Activated naive CD8-positive, alpha-beta T cell treated with anti-CD3 and anti-CD28 coated beads, Interleukin-2, amount 50 U/mL, for 24 hours (primary cell): ENCODE results near the gene RNPEPL1.
"Not testable (repeated sequence)": the region's sequence is repeated elsewhere in the genome, so short reads cannot be mapped to it uniquely, and the experiment has no call there.

Experiments
- ATAC-seq: fragments of 150-1000 bp; cut with Tn5 transposase; one replicate; pipeline ENCODE4 v1.10.0; 2021
- DNase-seq: peaks from one replicate; pipeline ENCODE4 v3.0.0; 2021
- H3K27ac Mint-ChIP-seq: one replicate; pipeline ENCODE4 v1.8.0; 2021; ENCODE audit warnings: mild to moderate bottlenecking, mixed read lengths
- H3K27me3 Mint-ChIP-seq: one replicate; pipeline ENCODE4 v1.8.0; 2021; ENCODE audit warnings: mixed read lengths
- H3K36me3 Mint-ChIP-seq: one replicate; pipeline ENCODE4 v1.8.0; 2021; ENCODE audit warnings: low read depth, mixed read lengths
- H3K4me1 Mint-ChIP-seq: one replicate; pipeline ENCODE4 v1.8.0; 2021; ENCODE audit warnings: mixed read lengths
- H3K4me3 Mint-ChIP-seq: one replicate; pipeline ENCODE4 v1.8.0; 2021; ENCODE audit warnings: mild to moderate bottlenecking, moderate library complexity, mixed read lengths
- H3K9me3 Mint-ChIP-seq: one replicate; pipeline ENCODE4 v1.8.0; 2021; ENCODE audit warnings: mixed read lengths

Gene RNPEPL1

DNA sequence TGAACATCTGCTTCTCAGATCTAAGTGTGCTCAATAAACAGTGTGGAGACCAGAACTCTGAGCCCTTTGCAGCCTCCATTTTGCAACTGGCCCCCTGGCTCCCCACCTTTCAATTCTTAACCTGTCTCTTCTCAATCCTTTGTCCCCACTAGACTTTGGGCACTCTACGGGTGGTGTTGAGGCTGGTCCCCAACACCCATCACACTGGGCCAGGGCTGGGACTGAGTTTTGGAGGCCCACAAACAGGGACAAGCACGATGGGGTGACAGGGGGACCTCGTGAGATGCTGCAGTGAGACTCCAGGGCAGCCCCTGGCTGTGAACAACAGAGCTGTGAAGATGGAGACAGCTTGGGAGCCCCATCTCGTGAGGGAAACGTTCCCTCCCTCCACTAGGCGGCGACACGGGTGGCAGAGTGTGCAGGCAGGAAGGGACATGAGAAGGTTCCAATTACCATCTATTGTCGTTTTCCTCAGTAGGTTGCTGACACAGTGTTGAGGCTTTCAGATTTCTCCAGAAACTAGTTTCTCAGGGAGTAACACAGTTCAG lies 11.7 kb upstream of the RNPEPL1 start:
- H3K4me1 Mint-ChIP-seq, result peaks cover 38% of the 10 kb centered on the region
- H3K27me3 Mint-ChIP-seq, result no peaks in the 10 kb centered on the region
- peaks cover 36% of the 10 kb centered on the region for H3K36me3 Mint-ChIP-seq
- peak overlapping the region; percentile 16 for H3K4me3 Mint-ChIP-seq
- no peak overlapping the region for H3K27ac Mint-ChIP-seq
- DNase-seq, result peak; percentile 64
- peaks cover 4% of the 10 kb centered on the region for H3K9me3 Mint-ChIP-seq
- no peak for ATAC-seq

GRCh38 chr2:240557101-240557751 lies 11.1 kb upstream of the RNPEPL1 start:
- Mint-ChIP-seq H3K27me3 (no peaks in the 10 kb centered on the region), H3K4me1 (peaks cover 39% of the 10 kb centered on the region), H3K27ac (no peak overlapping the region), H3K36me3 (peaks cover 34% of the 10 kb centered on the region), H3K4me3 (peak overlapping the region; percentile 16), H3K9me3 (no peaks in the 10 kb centered on the region)
- ATAC-seq (no peak), DNase-seq (no peak)

- ATAC-seq, result peak; percentile 38
- no peaks in the 10 kb centered on the region for H3K27me3 Mint-ChIP-seq
- peak within 1 kb of the TSS; percentile 86 for H3K4me3 Mint-ChIP-seq
- peaks cover 45% of the 10 kb centered on the region for H3K4me1 Mint-ChIP-seq
- no peaks in the 10 kb centered on the region for H3K9me3 Mint-ChIP-seq
- peak; percentile 81 for DNase-seq
- H3K27ac Mint-ChIP-seq, result peak within 1 kb of the TSS; percentile 88
- peaks cover 36% of the 10 kb centered on the region for H3K36me3 Mint-ChIP-seq
Measured at GRCh38 chr2:240557808-240558207, 10.5 kb upstream of the RNPEPL1 start, which contains the start of gene ANKMY1. Gene ANKMY1, minus strand, starts transcription at chr2:240557988. Its CDS starts 653 bp downstream, at chr2:240557335.

DNA sequence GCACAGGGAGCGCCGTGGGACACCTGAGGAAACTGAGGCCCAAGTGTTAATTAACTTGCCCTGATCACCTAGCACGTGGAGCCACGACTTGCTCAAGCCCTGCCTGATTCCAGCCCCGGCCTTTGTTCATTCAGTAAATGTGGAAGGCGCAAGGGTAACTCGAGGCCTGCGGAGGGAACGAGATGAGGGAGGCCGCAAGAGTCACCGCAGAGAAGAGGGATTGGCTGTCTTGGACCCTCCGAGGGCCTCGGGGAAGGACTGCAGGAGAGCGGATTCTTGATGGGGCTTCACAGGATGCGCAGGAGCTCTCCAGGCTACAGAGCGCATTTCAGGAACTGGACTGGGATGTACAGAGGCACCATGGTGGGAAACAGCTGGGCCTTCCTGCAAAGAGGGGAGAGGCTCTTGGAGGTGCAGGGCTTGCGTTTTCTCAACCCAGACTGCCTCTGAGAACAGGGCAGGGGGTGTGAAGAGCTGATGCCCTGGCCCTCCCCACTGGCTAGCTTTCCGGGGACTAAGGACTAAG lies 10.0 kb upstream of the RNPEPL1 start:
- DNase-seq (no peak), ATAC-seq (no peak)
- H3K9me3 Mint-ChIP-seq, result no peaks in the 10 kb centered on the region
- peak overlapping the region; percentile 88 for H3K27ac Mint-ChIP-seq
- peak overlapping the region; percentile 86 for H3K4me3 Mint-ChIP-seq
- no peaks in the 10 kb centered on the region for H3K27me3 Mint-ChIP-seq
- H3K4me1 Mint-ChIP-seq, result peaks cover 49% of the 10 kb centered on the region
- peaks cover 36% of the 10 kb centered on the region for H3K36me3 Mint-ChIP-seq

- Mint-ChIP-seq H3K4me3 (peak overlapping the region; percentile 86), H3K9me3 (no peaks in the 10 kb centered on the region), H3K4me1 (peaks cover 59% of the 10 kb centered on the region), H3K27ac (peak overlapping the region; percentile 88), H3K27me3 (no peaks in the 10 kb centered on the region), H3K36me3 (peaks cover 43% of the 10 kb centered on the region)
- DNase-seq (no peak), ATAC-seq (no peak)
Measured at GRCh38 chr2:240559286-240559685, 9.0 kb upstream of the RNPEPL1 start.

DNA sequence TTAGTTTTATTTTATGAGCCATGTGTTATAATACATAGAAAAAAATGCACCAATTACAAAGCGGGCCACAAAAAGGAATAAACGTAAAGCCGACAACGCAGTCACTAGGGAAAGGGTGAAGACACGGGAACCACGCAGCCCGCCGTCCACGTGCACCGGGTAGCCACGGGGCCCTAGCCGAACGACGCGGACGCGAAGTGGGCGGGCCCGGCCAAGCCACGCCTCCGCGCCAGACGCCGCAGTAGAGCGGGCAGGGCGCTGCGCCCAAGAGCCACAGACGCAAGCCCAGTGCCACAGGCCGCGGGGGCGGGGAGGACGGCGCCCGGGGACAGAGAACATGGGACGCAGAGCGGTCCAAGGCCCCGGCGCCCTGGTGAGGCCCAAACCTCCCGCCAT lies 8.2 kb upstream of the RNPEPL1 start, which contains the start of gene DUSP28:
DUSP28 (plus strand) TSS at position 274 of the 396 bp plus-strand sequence. CDS start 328 bp downstream, outside the sequence.
- ATAC-seq (peak; percentile 65), DNase-seq (peak; percentile 94)
- no peaks in the 10 kb centered on the region for H3K9me3 Mint-ChIP-seq
- H3K4me3 Mint-ChIP-seq, result peak within 1 kb of the TSS; percentile 86
- peaks cover 67% of the 10 kb centered on the region for H3K4me1 Mint-ChIP-seq
- H3K27me3 Mint-ChIP-seq, result no peaks in the 10 kb centered on the region
- peak within 1 kb of the TSS; percentile 88 for H3K27ac Mint-ChIP-seq
- H3K36me3 Mint-ChIP-seq, result peaks cover 46% of the 10 kb centered on the region

DNA sequence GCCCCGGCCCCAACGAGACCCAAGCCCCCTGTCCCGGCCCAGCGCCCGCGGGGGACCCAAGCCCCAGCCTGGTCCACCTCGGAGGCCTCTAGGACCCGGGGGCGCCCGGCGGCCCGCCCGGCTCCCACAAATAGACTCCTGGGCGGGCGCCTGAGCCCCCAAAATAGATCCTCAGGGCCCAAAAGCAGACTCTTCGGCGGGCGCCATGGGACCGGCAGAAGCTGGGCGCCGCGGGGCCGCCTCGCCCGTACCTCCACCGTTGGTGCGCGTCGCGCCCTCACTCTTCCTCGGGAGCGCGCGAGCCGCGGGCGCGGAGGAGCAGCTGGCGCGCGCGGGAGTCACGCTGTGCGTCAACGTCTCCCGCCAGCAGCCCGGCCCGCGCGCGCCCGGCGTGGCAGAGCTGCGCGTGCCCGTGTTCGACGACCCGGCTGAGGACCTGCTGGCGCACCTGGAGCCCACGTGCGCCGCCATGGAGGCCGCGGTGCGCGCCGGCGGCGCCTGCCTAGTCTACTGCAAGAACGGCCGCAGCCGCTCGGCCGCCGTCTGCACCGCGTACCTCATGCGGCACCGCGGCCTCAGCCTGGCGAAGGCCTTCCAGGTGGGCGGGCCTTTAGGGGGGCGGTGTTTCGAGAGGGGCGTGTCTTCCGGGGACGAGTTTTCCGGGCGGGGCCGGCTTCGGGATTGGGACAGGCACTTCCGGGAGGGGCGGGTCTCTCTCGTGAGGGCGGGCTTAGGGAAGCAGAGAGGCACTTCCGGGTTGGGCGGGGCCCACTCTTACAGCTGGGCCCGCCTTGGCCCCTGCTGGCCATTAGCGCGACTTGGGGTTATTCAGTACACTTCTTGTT lies 7.6 kb upstream of the RNPEPL1 start:
- Mint-ChIP-seq H3K9me3 (no peaks in the 10 kb centered on the region), H3K27me3 (no peaks in the 10 kb centered on the region), H3K36me3 (peaks cover 46% of the 10 kb centered on the region), H3K4me1 (peaks cover 74% of the 10 kb centered on the region), H3K27ac (peak overlapping the region; percentile 86), H3K4me3 (peak overlapping the region; percentile 86)
- ATAC-seq (peak; percentile 51), DNase-seq (peak; percentile 100)

GRCh38 chr2:240561325-240561971 lies 6.8 kb upstream of the RNPEPL1 start:
- H3K9me3 Mint-ChIP-seq, result no peaks in the 10 kb centered on the region
- H3K36me3 Mint-ChIP-seq, result peaks cover 46% of the 10 kb centered on the region
- DNase-seq (no peak), ATAC-seq (no peak)
- H3K4me1 Mint-ChIP-seq, result peaks cover 78% of the 10 kb centered on the region
- H3K27me3 Mint-ChIP-seq, result no peaks in the 10 kb centered on the region
- H3K27ac Mint-ChIP-seq, result peak overlapping the region; percentile 86
- peak overlapping the region; percentile 86 for H3K4me3 Mint-ChIP-seq

DNA sequence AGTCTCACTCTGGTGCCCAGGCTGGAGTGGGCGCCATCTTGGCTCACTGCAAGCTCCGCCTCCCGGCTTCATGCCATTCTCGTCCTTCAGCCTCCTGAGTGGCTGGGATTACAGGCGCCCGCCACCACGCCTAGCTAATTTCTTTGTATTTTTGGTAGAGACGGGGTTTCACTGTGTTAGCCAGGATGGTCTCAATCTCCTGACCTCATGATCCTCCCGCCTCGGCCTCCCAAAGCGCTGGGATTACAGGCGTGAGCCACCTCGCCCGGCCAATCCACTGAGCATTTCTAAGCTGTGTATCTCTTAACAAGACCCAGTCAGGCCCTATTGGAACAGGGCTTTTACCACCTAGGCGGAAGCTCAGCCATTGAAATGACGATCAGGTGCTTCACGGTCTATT lies 5.1 kb upstream of the RNPEPL1 start:
- not testable (repeated sequence) for H3K9me3 Mint-ChIP-seq, DNase-seq, ATAC-seq, H3K4me3 Mint-ChIP-seq, H3K27me3 Mint-ChIP-seq
- Mint-ChIP-seq H3K4me1 (peaks cover 75% of the 10 kb centered on the region), H3K27ac (peak overlapping the region; percentile 95), H3K36me3 (peaks cover 42% of the 10 kb centered on the region)

GRCh38 chr2:240563951-240564560 lies 4.2 kb upstream of the RNPEPL1 start:
- ATAC-seq (no peak), DNase-seq (no peak)
- peak overlapping the region; percentile 95 for H3K27ac Mint-ChIP-seq
- no peaks in the 10 kb centered on the region for H3K27me3 Mint-ChIP-seq
- H3K9me3 Mint-ChIP-seq, result no peaks in the 10 kb centered on the region
- peak overlapping the region; percentile 96 for H3K4me3 Mint-ChIP-seq
- H3K4me1 Mint-ChIP-seq, result peaks cover 67% of the 10 kb centered on the region
- peaks cover 35% of the 10 kb centered on the region for H3K36me3 Mint-ChIP-seq

DNA sequence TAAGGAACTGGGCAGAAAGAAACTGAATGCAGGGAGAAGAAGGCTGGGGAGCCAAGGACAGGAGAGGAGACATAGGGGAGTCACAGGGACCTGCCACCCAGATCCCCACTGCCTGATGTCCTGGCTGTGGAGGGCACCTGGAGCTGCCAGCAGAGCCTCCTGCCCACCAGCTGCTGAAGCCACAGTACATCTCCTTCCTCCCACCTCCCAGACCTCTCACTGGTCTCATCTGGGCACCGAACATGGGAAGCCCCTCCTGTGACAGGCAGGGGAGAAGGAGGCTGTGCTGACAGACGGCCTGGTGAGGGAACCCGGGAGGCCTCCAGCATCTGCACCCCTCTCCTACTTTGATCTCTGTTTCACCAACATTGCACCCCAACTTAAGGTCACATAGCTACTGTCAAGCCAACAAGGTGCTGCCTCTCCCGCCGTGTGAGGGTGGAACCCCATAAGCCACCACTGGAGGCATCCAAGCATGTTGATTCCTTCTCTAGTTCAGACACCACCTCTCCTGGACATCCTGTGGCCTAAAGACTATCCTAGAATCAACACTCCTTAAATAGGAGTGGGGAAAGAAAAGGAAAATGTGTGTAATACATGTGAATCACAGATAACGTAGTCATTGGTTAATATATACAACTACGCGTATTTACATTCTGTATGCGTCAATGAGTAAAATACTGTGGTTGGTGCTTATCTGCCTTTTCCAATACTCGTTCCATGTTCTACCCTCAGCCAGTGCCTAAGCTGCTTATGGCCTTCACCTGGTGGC lies 3.5 kb upstream of the RNPEPL1 start:
- ATAC-seq (peak; percentile 9), DNase-seq (peak; percentile 47)
- H3K4me3 Mint-ChIP-seq, result peak overlapping the region; percentile 96
- peak overlapping the region; percentile 95 for H3K27ac Mint-ChIP-seq
- no peaks in the 10 kb centered on the region for H3K9me3 Mint-ChIP-seq
- H3K36me3 Mint-ChIP-seq, result peaks cover 30% of the 10 kb centered on the region
- no peaks in the 10 kb centered on the region for H3K27me3 Mint-ChIP-seq
- H3K4me1 Mint-ChIP-seq, result peaks cover 67% of the 10 kb centered on the region

GRCh38 chr2:240565333-240566202 lies 2.7 kb upstream of the RNPEPL1 start:
- H3K27me3 Mint-ChIP-seq, result no peaks in the 10 kb centered on the region
- H3K4me3 Mint-ChIP-seq, result peak overlapping the region; percentile 96
- H3K9me3 Mint-ChIP-seq, result no peaks in the 10 kb centered on the region
- peak; percentile 88 for DNase-seq
- ATAC-seq, result peak; percentile 58
- peaks cover 70% of the 10 kb centered on the region for H3K4me1 Mint-ChIP-seq
- H3K36me3 Mint-ChIP-seq, result peaks cover 27% of the 10 kb centered on the region
- peak overlapping the region; percentile 95 for H3K27ac Mint-ChIP-seq
